ENCODE data around the gene CARNS1. TPM values are rescaled to one million over a fixed set of nuclear protein-coding genes. Genes with fewer than 3 reads are reported as not detected.

The CARNS1 gene
- polyA plus RNA-seq, 1 of the 3 experiments (the other 2 are of a cell fraction): 0.23 TPM

GRCh38 chr11:67428052-67429001 is 12.8 kb downstream of the CARNS1 start, which contains the start of gene RPS6KB2:
RPS6KB2 (plus strand) TSS chr11:67428494; CDS start chr11:67428546, 52 bp downstream.
- H3K9ac ChIP-seq: peak within 1 kb of the TSS; percentile 92
- TF ChIP-seq REST (IDR thresholded peaks at IDR 0.05; ENCODE audit: low read depth, low read length) (no peak), RXRA (IDR thresholded peaks at IDR 0.05; ENCODE audit: borderline replicate concordance, low read depth) (no peak), FOXM1 (IDR thresholded peaks at IDR 0.05; ENCODE audit: low read depth) (no peak), SMC3 (IDR thresholded peaks at IDR 0.05; ENCODE audit: low read depth, low read length) (no peak), MEF2A (IDR thresholded peaks at IDR 0.05; ENCODE audit: borderline replicate concordance, low read depth) (no peak; the same call in 1 of the 2 replicates), FOXJ3 (CRISPR knock-in tag; IDR thresholded peaks at IDR 0.05) (peak; percentile 20; the same call in 1 of the 2 replicates), ZBTB33 (IDR thresholded peaks at IDR 0.05; ENCODE audit: borderline replicate concordance, low read depth) (no peak), POLR2AphosphoS5 (IDR thresholded peaks at IDR 0.05; ENCODE audit: low read depth, low read length) (peak; percentile 88), TAF1 (IDR thresholded peaks at IDR 0.05; ENCODE audit: borderline replicate concordance, low read depth, low read length) (peak; percentile 69), EP300 (IDR thresholded peaks at IDR 0.05; ENCODE audit: borderline replicate concordance in 1 of 2, low read depth in 1 of 2, low read length in 1 of 2) (no peak; a peak in 1 of 4 replicates), IRF3 (IDR thresholded peaks at IDR 0.05; ENCODE audit: low read depth, low read length) (no peak), JUND (IDR thresholded peaks at IDR 0.05) (no peak), TCF12 (IDR thresholded peaks at IDR 0.05) (no peak), FOSL2 (IDR thresholded peaks at IDR 0.05; ENCODE audit: borderline replicate concordance, low read depth) (no peak), TEAD4 (IDR thresholded peaks at IDR 0.05; ENCODE audit: borderline replicate concordance, insufficient read depth) (no peak), RAD21 (IDR thresholded peaks at IDR 0.05; ENCODE audit: low read length) (no peak), NFIC (IDR thresholded peaks at IDR 0.05; ENCODE audit: borderline replicate concordance) (no peak), PBX3 (IDR thresholded peaks at IDR 0.05) (peak; percentile 90), RCOR1 (IDR thresholded peaks at IDR 0.05; ENCODE audit: low read length) (no peak), YY1 (IDR thresholded peaks at IDR 0.05; ENCODE audit: low read depth) (peak; percentile 97), MXI1 (IDR thresholded peaks at IDR 0.05; ENCODE audit: low read depth, low read length) (peak; percentile 69), CTCF (IDR thresholded peaks at IDR 0.05) (no peak)

More at GRCh38 chr11:67428052-67429001, 12.8 kb downstream of the CARNS1 start, which contains the start of gene RPS6KB2:
- under 1% methylated on average over 31 of the region's 68 CpGs for WGBS (ENCODE audit: low lambda C conversion rate)
- CTCF ChIA-PET: interaction anchor here (0.8 to 1.0 kb wide), 3 partner anchors 27 to 157 kb away, joined by 3 to 4 read pairs (median 3); no protein-coding TSS in a partner anchor
- peaks cover 3 to 10% of the 10 kb centered on the region in 2 experiments; a peak in 1 of 4 replicates for H3K4me1 ChIP-seq (ENCODE audit: control insufficient read depth in 1 of 2, insufficient read depth in 2 of 2, low read depth in 1 of 2, low read length in 1 of 2)
- no peaks in the 10 kb centered on the region for H3K9me2 ChIP-seq
- peak; percentile 99 for DNase-seq
- no peaks in the 10 kb centered on the region for H4K20me1 ChIP-seq (ENCODE audit: insufficient read depth)
- H3K9me3 ChIP-seq: no peaks in the 10 kb centered on the region
- peaks cover 28% of the 10 kb centered on the region for H3K79me2 ChIP-seq (ENCODE audit: insufficient read depth)
- H3K4me2 ChIP-seq: peak within 1 kb of the TSS; percentile 99
- peak within 1 kb of the TSS; percentile 76 to 85 for H3K4me3 ChIP-seq (ENCODE audit: low read depth in 2 of 2, low read length in 1 of 2)
- peak within 1 kb of the TSS; percentile 49 to 78 for H3K27ac ChIP-seq (ENCODE audit: low read depth in 2 of 2, low read length in 1 of 2)
- H2AFZ ChIP-seq (ENCODE audit: low read depth): peak within 1 kb of the TSS; percentile 78
- POLR2A ChIA-PET: interaction anchor here (0.8 to 1.8 kb wide), 6 partner anchors 9 to 40 kb away, joined by 3 to 6 read pairs (median 3); partner anchors contain the start of genes PPP1CA, PTPRCAP and RAD9A
- H3K36me3 ChIP-seq (replicated peaks in 1 of 2; ENCODE audit: control insufficient read depth in 1 of 2, insufficient read depth in 2 of 2, low read length in 1 of 2): peaks cover 3 to 17% of the 10 kb centered on the region in 2 experiments
- no peaks in the 10 kb centered on the region for H3K27me3 ChIP-seq (ENCODE audit: insufficient read depth)
- H3F3A ChIP-seq (replicated peaks; ENCODE audit: insufficient read depth): no peaks in the 10 kb centered on the region
